ENCODE results near the gene CPNE5. TPM values are rescaled to one million over a fixed set of nuclear protein-coding genes. Genes with fewer than 3 reads are reported as not detected.

Gene CPNE5
- total RNA-seq, 1 donor from 2014 or later, result not detected

DNA sequence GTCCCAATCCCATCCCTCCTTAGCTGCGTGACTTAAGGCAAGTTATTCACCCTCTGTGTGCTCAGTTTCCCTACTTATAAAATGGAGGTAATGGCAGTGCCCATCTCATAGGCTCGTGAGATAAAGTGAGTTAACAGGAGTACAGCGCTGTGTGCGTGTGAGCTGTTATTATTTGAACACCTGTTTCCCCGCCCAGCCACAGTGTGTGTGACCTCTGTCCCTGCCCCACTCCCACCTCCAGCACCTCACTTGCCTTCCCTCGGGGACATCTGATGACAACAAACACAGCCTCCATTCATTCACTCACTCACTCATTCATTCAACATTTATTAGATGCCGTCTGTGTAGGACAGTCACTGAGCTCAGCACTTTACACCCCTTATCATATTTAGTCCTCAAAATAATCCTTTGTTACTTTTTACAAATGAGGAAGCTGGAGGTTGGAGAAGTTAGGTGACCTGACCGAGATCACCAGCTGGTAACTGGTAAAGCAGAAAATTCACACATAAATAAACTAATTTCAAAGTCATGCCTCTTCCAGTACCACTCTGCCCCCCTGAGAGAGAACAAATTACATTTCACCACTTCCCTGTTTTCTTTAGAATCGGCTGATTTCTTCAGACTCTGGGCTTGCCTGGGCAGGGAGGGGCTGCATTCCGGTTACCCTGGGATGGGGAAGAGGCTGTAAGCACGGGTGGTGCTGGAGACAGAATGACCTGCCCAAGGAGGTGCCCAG lies 58.6 kb downstream of the CPNE5 start:
- no peak for DNase-seq (ENCODE audit: extremely low spot score, unreplicated experiment)
- Mint-ChIP-seq H3K27me3 (ENCODE audit: unreplicated experiment) (peaks cover 30% of the 10 kb centered on the region), H3K4me3 (ENCODE audit: unreplicated experiment) (no peak overlapping the region)

GRCh38 chr6:36779227-36779626 lies 60.0 kb downstream of the CPNE5 start:
- Mint-ChIP-seq H3K36me3 (ENCODE audit: unreplicated experiment) (no peaks in the 10 kb centered on the region), H3K27ac (ENCODE audit: unreplicated experiment) (no peak overlapping the region), H3K4me3 (ENCODE audit: unreplicated experiment) (no peak overlapping the region), H3K27me3 (ENCODE audit: unreplicated experiment) (peaks cover 36% of the 10 kb centered on the region), H3K9me3 (ENCODE audit: unreplicated experiment) (no peaks in the 10 kb centered on the region), H3K4me1 (ENCODE audit: unreplicated experiment) (peaks cover 12% of the 10 kb centered on the region)
- DNase-seq (ENCODE audit: extremely low spot score, unreplicated experiment), result no peak
- TF ChIP-seq CTCF (IDR thresholded peaks at IDR 0.05), result no peak

More for the DNA sequence above, 58.6 kb downstream of the CPNE5 start:
- Mint-ChIP-seq H3K4me1 (ENCODE audit: unreplicated experiment) (peaks cover 12% of the 10 kb centered on the region), H3K9me3 (ENCODE audit: unreplicated experiment) (no peaks in the 10 kb centered on the region), H3K27ac (ENCODE audit: unreplicated experiment) (no peak overlapping the region), H3K36me3 (ENCODE audit: unreplicated experiment) (no peaks in the 10 kb centered on the region)
- no peak for TF ChIP-seq CTCF (IDR thresholded peaks at IDR 0.05)

DNA sequence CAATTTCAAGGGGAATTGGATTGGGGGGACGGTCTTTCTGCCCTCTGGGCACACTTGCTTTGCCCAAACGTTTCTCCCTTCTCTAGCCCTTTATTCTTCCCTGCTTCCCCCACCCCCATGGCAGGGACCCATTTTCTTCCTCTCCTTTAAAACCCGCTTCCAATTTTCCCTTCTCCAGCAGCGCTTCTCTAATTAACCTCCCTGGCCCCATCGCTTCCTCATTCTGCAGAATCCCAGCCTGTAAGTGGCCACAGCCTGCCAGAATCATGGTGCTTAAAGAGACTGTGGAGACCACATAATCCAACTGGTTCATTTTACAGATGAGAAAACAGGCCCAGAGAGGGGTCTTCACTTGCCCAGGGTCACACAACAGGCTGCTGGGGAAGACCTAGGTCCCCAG lies 61.4 kb downstream of the CPNE5 start:
- Mint-ChIP-seq H3K4me1 (ENCODE audit: unreplicated experiment) (peaks cover 12% of the 10 kb centered on the region), H3K27ac (ENCODE audit: unreplicated experiment) (no peak overlapping the region), H3K27me3 (ENCODE audit: unreplicated experiment) (peaks cover 36% of the 10 kb centered on the region), H3K36me3 (ENCODE audit: unreplicated experiment) (no peaks in the 10 kb centered on the region), H3K4me3 (ENCODE audit: unreplicated experiment) (no peak overlapping the region), H3K9me3 (ENCODE audit: unreplicated experiment) (no peaks in the 10 kb centered on the region)
- no peak for TF ChIP-seq CTCF (IDR thresholded peaks at IDR 0.05)
- no peak for DNase-seq (ENCODE audit: extremely low spot score, unreplicated experiment)

DNA sequence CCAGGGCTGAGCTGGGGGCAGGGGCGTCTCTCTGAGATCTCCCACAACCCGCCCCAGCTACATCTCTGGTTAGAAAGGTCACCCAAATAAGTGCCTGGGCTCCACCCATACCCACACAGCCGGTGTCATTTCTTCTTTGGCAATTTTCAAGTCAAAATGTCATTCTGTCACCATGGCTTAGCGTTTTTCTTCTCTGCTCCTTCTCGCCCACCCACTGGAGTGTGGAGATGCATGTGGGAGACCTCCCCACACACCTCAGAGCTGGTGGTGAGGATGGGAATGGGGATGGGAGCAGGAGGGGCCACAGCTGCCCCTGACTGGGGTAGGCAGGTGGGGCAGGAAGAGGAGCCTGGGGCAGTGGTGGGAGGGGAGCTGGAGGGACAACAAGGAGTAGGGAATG lies 63.1 kb downstream of the CPNE5 start:
- no peak for TF ChIP-seq CTCF (IDR thresholded peaks at IDR 0.05)
- no peak for DNase-seq (ENCODE audit: extremely low spot score, unreplicated experiment)
- no peaks in the 10 kb centered on the region for H3K36me3 Mint-ChIP-seq (ENCODE audit: unreplicated experiment)
- no peaks in the 10 kb centered on the region for H3K9me3 Mint-ChIP-seq (ENCODE audit: unreplicated experiment)
- peaks cover 12% of the 10 kb centered on the region for H3K4me1 Mint-ChIP-seq (ENCODE audit: unreplicated experiment)
- peaks cover 34% of the 10 kb centered on the region for H3K27me3 Mint-ChIP-seq (ENCODE audit: unreplicated experiment)
- no peak overlapping the region for H3K4me3 Mint-ChIP-seq (ENCODE audit: unreplicated experiment)
- no peak overlapping the region for H3K27ac Mint-ChIP-seq (ENCODE audit: unreplicated experiment)

DNA sequence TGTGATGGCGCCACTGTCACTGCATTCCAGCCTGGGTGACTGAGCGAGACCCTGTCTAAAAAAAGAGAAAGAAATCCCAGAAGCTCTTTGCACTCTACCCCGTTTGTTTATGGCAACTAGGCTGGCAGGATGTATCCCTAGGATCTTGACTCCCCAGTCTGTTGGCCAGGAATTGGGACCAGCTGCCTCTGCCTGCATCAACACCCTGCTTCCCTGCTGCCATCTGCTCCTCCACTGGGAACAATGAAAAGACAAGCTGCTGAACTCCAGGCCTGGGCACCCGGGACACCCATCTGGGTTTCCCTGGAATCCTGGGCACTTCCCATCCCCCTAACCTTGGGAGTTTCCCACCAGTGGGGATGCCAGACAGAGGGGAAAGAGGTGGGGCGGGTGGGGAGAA lies 64.9 kb downstream of the CPNE5 start:
- no peak overlapping the region for H3K27ac Mint-ChIP-seq (ENCODE audit: unreplicated experiment)
- DNase-seq (ENCODE audit: extremely low spot score, unreplicated experiment), result no peak
- no peaks in the 10 kb centered on the region for H3K36me3 Mint-ChIP-seq (ENCODE audit: unreplicated experiment)
- H3K4me3 Mint-ChIP-seq (ENCODE audit: unreplicated experiment), result no peak overlapping the region
- no peaks in the 10 kb centered on the region for H3K9me3 Mint-ChIP-seq (ENCODE audit: unreplicated experiment)
- peaks cover 28% of the 10 kb centered on the region for H3K27me3 Mint-ChIP-seq (ENCODE audit: unreplicated experiment)
- TF ChIP-seq CTCF (IDR thresholded peaks at IDR 0.05), result no peak
- peaks cover 12% of the 10 kb centered on the region for H3K4me1 Mint-ChIP-seq (ENCODE audit: unreplicated experiment)
